WERI-Rb-1 (cell line): ENCODE data around the gene JCAD.

Experiments
- DNase-seq: peaks from one replicate; pipeline ENCODE4 v3.0.0-alpha.2; 2020
- H3K27ac ChIP-seq: fragments of 250-450 bp; sonication (Bioruptor Pico); 2 replicates; pipeline ENCODE4 v1.5.1; 2020; ENCODE audit warnings: mild to moderate bottlenecking, moderate library complexity
- H3K27me3 ChIP-seq: fragments of 250-450 bp; sonication (Bioruptor Pico); 2 replicates; pipeline ENCODE4 v1.5.1; 2021; ENCODE audit warnings: mild to moderate bottlenecking, low read depth, moderate library complexity; ENCODE audit not compliant: insufficient read depth, severe bottlenecking
- H3K36me3 ChIP-seq: fragments of 250-450 bp; sonication (Bioruptor Pico); 2 replicates; pipeline ENCODE4 v1.5.1; 2020; ENCODE audit warnings: mild to moderate bottlenecking, moderate library complexity
- H3K4me3 ChIP-seq: 2 replicates; pipeline ENCODE4 v1.5.1; 2011; ENCODE audit warnings: low read depth, mild to moderate bottlenecking, control low read depth, low read length
- H3K9me3 ChIP-seq: fragments of 250-450 bp; sonication (Bioruptor Pico); 2 replicates; pipeline ENCODE4 v1.5.1; 2021; ENCODE audit warnings: mild to moderate bottlenecking, moderate library complexity; ENCODE audit not compliant: severe bottlenecking
- CTCF ChIP-seq: IDR thresholded peaks from 2 replicates; pipeline ENCODE4 v1.5.1; 2011; ENCODE audit warnings: low read depth, mild to moderate bottlenecking, control low read depth, inconsistent platforms, low read length

The JCAD gene

GRCh38 chr10:30032125-30032524 is 27.3 kb downstream of the JCAD start:
- Histone ChIP-seq H3K27me3 (no peaks in the 10 kb centered on the region), H3K4me3 (no peak overlapping the region), H3K27ac (no peak overlapping the region), H3K36me3 (no peaks in the 10 kb centered on the region), H3K9me3 (no peaks in the 10 kb centered on the region)
- no peak for TF ChIP-seq CTCF
- no peak for DNase-seq

- Histone ChIP-seq H3K4me3 (no peak overlapping the region), H3K9me3 (no peaks in the 10 kb centered on the region), H3K36me3 (no peaks in the 10 kb centered on the region), H3K27me3 (no peaks in the 10 kb centered on the region), H3K27ac (no peak overlapping the region)
- no peak for TF ChIP-seq CTCF
- DNase-seq = no peak
These were observed 29.5 kb downstream of the JCAD start for GRCh38 chr10:30029872-30030256.

- DNase-seq = no peak
- no peaks in the 10 kb centered on the region for H3K9me3 ChIP-seq
- no peak overlapping the region for H3K27ac ChIP-seq
- no peaks in the 10 kb centered on the region for H3K36me3 ChIP-seq
- no peak overlapping the region for H3K4me3 ChIP-seq
- H3K27me3 ChIP-seq = no peaks in the 10 kb centered on the region
- TF ChIP-seq CTCF = no peak
These were observed 30.1 kb downstream of the JCAD start for GRCh38 chr10:30029164-30029871.

GRCh38 chr10:30028738-30029030 is 30.7 kb downstream of the JCAD start:
- Histone ChIP-seq H3K36me3 (no peaks in the 10 kb centered on the region), H3K27ac (no peak overlapping the region), H3K4me3 (no peak overlapping the region), H3K9me3 (no peaks in the 10 kb centered on the region), H3K27me3 (no peaks in the 10 kb centered on the region)
- no peak for DNase-seq
- no peak for TF ChIP-seq CTCF

- Histone ChIP-seq H3K9me3 (no peaks in the 10 kb centered on the region), H3K27ac (no peak overlapping the region), H3K27me3 (no peaks in the 10 kb centered on the region), H3K36me3 (no peaks in the 10 kb centered on the region), H3K4me3 (no peak overlapping the region)
- no peak for DNase-seq
- TF ChIP-seq CTCF = no peak
These were observed 31.2 kb downstream of the JCAD start for GRCh38 chr10:30028006-30028737.
